Measurements from ENCODE around the gene VOPP1.

The VOPP1 gene

GRCh38 chr7:55441002-55441401 lies 131.3 kb downstream of the VOPP1 start:
- no peak for DNase-seq (ENCODE audit: low read depth)
- no peak for TF ChIP-seq CTCF (IDR thresholded peaks at IDR 0.05; ENCODE audit: low read depth, low read length, missing control alignments)
- H3K4me3 ChIP-seq (ENCODE audit: low read depth, low read length) = no peak overlapping the region
- in situ Hi-C loops (cut with HindIII; ENCODE audit: low sequenced_read_pairs) = no loop called here

- TF ChIP-seq CTCF (IDR thresholded peaks at IDR 0.05; ENCODE audit: low read depth, low read length, missing control alignments) = no peak
- in situ Hi-C loops (cut with HindIII; ENCODE audit: low sequenced_read_pairs) = no loop called here
- no peak for DNase-seq (ENCODE audit: low read depth)
- no peak overlapping the region for H3K4me3 ChIP-seq (ENCODE audit: low read depth, low read length)
Measured at GRCh38 chr7:55440040-55440690, 132.1 kb downstream of the VOPP1 start.

- no peak for TF ChIP-seq CTCF (IDR thresholded peaks at IDR 0.05; ENCODE audit: low read depth, low read length, missing control alignments)
- H3K4me3 ChIP-seq (ENCODE audit: low read depth, low read length) = no peak overlapping the region
- DNase-seq (ENCODE audit: low read depth) = no peak
- in situ Hi-C loops (cut with HindIII; ENCODE audit: low sequenced_read_pairs) = no loop called here
Measured at GRCh38 chr7:55439627-55440026, 132.7 kb downstream of the VOPP1 start.

GRCh38 chr7:55438757-55439525 lies 133.4 kb downstream of the VOPP1 start:
- in situ Hi-C loops (cut with HindIII; ENCODE audit: low sequenced_read_pairs) = no loop called here

GRCh38 chr7:55438085-55438756 lies 134.1 kb downstream of the VOPP1 start:
- no peak overlapping the region for H3K4me3 ChIP-seq (ENCODE audit: low read depth, low read length)
- no peak for TF ChIP-seq CTCF (IDR thresholded peaks at IDR 0.05; ENCODE audit: low read depth, low read length, missing control alignments)
- no peak for DNase-seq (ENCODE audit: low read depth)
- in situ Hi-C loops (cut with HindIII; ENCODE audit: low sequenced_read_pairs) = no loop called here

More at GRCh38 chr7:55438757-55439525, 133.4 kb downstream of the VOPP1 start:
- DNase-seq (ENCODE audit: low read depth) = no peak
- H3K4me3 ChIP-seq (ENCODE audit: low read depth, low read length) = no peak overlapping the region
- TF ChIP-seq CTCF (IDR thresholded peaks at IDR 0.05; ENCODE audit: low read depth, low read length, missing control alignments) = no peak

GRCh38 chr7:55437375-55437774 lies 134.9 kb downstream of the VOPP1 start:
- in situ Hi-C loops (cut with HindIII; ENCODE audit: low sequenced_read_pairs) = no loop called here
- no peak for TF ChIP-seq CTCF (IDR thresholded peaks at IDR 0.05; ENCODE audit: low read depth, low read length, missing control alignments)
- no peak overlapping the region for H3K4me3 ChIP-seq (ENCODE audit: low read depth, low read length)
- DNase-seq (ENCODE audit: low read depth) = no peak
